RPMI7951 (cell line): Measurements from ENCODE around the gene CD59. TPM values are rescaled to one million over a fixed set of nuclear protein-coding genes. Genes with fewer than 3 reads are reported as not detected.
A peak's percentile ranks its signal among the peaks of the same experiment; 100 is the strongest.
"Not testable (repeated sequence)": the region's sequence is repeated elsewhere in the genome, so short reads cannot be mapped to it uniquely, and the experiment has no call there.

Source experiments
- DNase-seq: peaks from one replicate; pipeline ENCODE4 v3.0.0-alpha.2; 2012; ENCODE audit warnings: low read depth
- total RNA-seq: library from RNA; depleted of rRNA; stranded (reverse); fragments of >200 nt; shearing (Covaris generic); gene quantifications from 2 replicates; pipeline ENCODE4 v1.2.3, GENCODE V29; 2014

CD59 gene
- total RNA-seq, 1 experiment from 2014 or later: 118 TPM

GRCh38 chr11:33742249-33742851 is 6.1 kb upstream of the CD59 start:
- DNase-seq: no peak

- no peak for DNase-seq
These were observed 5.6 kb upstream of the CD59 start for GRCh38 chr11:33741806-33742205.

- DNase-seq: no peak
These were observed 1.2 kb upstream of the CD59 start for GRCh38 chr11:33737362-33737821.

GRCh38 chr11:33735271-33736147 is 714 bp downstream of the CD59 start:
- DNase-seq: peak; percentile 37

DNA sequence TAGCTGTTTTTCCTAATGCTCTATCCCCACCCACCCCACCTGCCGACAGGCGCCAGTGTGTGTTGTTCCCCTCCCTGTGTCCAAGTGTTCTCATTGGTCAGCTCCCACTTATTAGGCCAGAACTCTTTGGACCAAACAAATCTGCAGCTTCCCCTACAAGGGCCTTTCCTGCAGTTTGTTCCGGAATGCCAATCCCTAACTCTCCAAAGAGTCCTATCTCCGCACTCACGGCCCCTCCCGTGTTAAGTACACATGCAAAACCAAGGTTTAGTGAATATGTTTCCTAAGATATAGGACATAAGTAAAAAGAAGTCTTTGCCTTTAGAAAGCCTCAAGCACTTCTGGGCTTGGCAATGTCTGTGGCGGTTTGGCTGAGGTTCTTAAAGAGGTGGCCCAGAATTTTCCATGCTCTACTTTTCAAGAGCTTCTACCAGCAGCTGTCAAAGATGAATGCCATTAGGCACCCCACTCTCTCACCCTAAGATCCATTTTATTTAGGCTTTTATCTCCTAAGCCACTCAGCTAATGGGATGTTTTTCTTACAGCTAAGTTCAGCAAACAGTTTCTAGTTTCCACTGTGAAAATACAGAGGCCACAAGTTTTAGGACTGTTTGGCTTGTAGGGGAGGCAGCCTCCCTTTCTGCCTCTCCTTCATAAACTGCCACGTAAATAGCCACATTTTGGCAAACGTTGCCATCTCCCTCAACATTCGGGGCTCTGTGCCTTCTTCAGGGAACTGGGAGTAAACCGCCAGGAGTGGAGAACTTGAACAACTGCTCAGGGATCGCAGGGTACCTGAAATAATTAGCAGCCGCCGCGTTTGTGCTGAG is 1.6 kb downstream of the CD59 start:
- peak; percentile 64 for DNase-seq

- no peak for DNase-seq
These were observed 2.2 kb downstream of the CD59 start for GRCh38 chr11:33733980-33734379.

GRCh38 chr11:33731723-33732531 is 4.3 kb downstream of the CD59 start:
- peak; percentile 55 for DNase-seq

GRCh38 chr11:33730716-33731115 is 5.5 kb downstream of the CD59 start:
- DNase-seq: no peak

- not testable (repeated sequence) for DNase-seq
These were observed 7.1 kb downstream of the CD59 start for GRCh38 chr11:33729072-33729664.

- not testable (repeated sequence) for DNase-seq
These were observed 8.7 kb downstream of the CD59 start for GRCh38 chr11:33727539-33727938.

GRCh38 chr11:33725496-33725895 is 10.7 kb downstream of the CD59 start:
- no peak for DNase-seq

DNA sequence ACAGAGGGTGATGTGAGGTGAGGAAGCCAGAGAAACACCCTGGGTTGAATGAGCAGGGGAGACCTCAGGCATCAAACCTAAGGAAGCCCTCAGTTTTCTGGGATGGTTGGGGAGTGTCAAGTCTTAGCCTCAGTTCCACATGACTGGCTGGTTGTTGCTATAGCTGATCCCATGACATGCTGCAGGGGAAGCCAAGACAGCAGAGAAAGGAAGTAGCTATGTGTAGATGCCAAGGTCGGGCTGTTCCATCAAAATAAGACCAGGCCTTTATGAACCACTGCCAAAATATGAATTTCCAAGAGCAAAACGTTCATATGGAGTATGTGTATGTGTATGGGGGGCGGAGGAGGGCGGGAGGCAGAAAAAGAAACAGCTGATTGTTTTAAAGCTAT is 11.6 kb downstream of the CD59 start:
- DNase-seq: peak; percentile 27

DNA sequence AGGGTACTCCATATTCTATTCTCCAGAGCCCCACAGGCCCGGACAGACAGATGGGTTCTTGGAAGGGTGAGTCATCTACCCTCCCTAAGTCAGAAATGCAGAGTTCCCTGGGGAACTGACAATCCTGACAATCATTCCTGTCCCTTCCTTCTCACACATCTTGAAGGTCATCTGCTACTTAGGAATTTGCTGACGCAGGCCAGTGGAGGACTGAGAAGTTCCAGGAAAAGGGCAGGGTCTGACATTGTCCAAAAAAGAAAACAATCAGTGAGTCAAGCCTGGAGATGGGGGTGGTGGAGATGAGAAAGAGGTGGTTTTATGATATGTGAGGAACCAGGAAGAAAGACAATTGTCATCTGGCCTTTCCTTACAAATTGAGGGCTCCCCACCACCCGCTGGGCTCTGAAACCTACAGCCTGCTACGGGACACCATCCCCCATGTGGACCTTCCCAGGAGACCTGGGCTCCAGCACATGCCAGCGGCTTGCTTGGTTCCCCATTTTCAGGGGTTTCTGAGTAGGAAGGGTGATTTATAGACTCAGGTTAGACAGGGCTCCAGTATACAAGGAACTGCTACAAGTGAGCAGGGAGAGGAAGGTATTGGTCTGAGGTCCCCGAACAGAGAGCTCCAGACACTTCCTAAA is 12.9 kb downstream of the CD59 start:
- DNase-seq: peak; percentile 92

- peak; percentile 90 for DNase-seq
These were observed 13.5 kb downstream of the CD59 start for GRCh38 chr11:33722590-33723234.

- DNase-seq: no peak
These were observed 14.2 kb downstream of the CD59 start for GRCh38 chr11:33721984-33722383.

DNA sequence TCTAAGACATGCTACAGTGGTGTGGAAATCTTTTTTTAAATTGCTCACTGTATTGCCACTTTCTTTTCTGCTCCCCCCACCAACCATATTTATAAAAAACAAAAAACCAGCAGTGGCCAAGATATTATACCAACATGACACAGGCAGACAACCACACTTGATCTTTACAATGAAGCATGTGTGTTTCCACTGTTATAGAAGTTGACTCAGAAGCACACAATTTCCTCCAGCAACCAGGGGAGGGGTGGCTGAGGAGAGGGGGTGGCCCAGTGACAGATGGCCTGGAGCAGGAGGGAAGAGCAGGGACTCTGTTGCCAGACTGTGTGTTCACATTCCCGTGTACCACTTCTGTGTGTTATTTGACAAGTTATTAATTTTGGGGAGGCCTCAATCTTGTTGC is 14.8 kb downstream of the CD59 start:
- peak; percentile 77 for DNase-seq

DNA sequence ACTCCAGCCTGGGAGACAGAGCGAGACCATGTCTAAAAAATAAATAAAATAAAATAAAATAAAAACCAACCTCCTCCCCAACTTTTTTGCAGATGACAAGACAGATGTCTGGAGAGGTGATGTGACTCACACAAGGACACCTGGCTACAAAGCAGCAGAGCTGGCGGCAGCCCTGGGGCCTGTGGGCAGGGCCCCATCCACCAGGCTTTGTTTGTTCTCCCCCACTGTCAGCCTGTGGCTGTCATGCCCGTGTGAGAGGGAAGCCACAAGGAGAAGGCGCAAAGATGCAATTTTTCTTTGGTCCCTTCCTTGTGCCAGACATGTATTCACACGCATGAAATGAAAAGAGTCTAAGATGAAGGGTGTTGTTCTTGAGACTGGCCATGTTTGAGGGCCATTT is 16.6 kb downstream of the CD59 start:
- DNase-seq: no peak

GRCh38 chr11:33718440-33718839 is 17.8 kb downstream of the CD59 start:
- DNase-seq: no peak

GRCh38 chr11:33716243-33716642 is 20.0 kb downstream of the CD59 start:
- peak; percentile 46 for DNase-seq

GRCh38 chr11:33713856-33714398 is 22.3 kb downstream of the CD59 start:
- DNase-seq: no peak
